ENCODE results near the gene EFS.
"Not testable (repeated sequence)": the region's sequence is repeated elsewhere in the genome, so short reads cannot be mapped to it uniquely, and the experiment has no call there.

The EFS gene

DNA sequence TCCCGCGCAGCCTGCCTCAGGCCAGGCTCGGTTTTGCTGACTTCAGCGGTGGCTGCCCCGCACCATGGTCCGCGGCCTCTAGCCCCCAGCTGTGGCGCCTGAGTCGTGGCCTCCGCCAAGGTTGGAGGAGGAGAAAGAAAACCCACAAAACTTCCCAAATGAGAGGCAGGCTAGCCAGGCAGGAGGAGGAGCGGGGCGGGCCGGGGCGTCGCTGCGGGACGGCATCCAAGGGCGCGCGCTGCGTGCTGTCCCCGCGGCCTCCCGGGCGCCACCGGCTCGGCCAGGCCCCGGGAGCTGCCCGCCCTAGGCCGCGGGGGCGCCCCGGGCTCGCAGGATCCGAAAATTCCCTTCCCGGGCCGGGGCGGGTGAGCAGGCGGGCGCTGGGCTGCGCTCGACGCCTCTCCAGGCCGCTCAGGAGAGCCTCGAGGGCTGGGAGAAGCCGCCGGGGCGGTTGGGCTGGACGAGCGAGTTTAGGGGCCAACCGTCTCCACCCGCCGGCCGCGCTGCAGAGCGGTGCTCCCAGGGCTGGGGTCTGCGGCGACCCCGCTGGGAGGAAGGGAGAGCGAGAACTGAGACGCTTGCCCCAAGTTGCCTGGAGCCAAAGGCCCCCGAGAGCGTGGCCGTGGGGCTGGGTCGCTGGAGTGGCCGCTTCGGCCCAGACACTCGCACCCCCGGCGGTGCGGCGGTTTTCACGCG lies at the start of gene EFS:
TSS of gene EFS (minus strand) at position 137 of the 696 bp plus-strand sequence. CDS start 147 bp downstream, outside the sequence.
- no peak for DNase-seq (ENCODE audit: low read depth in 2 of 2)

DNA sequence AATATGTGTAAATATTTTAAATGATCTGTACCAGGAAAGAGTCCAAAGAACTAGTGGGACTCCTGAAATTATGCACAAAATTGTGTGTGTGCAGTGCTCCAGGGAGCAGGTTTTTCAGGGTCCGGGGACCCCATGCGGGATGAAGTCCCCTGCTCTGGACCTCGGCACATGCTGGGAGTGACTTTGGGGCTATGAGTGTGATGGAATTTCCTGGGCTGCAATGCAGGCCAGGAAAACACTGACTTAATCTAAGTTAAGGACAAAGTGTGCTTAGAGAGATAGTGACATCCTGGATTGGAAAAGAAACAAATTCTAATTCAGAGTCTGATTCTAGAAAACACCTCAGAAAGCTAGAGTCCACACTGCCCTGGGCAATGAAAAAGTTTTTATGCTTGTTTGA lies 49.3 kb upstream of the EFS start:
- DNase-seq (ENCODE audit: low read depth in 2 of 2) = no peak

- no peak for DNase-seq (ENCODE audit: low read depth in 2 of 2)
These were observed 48.7 kb upstream of the EFS start for GRCh38 chr14:23413681-23414080.

DNA sequence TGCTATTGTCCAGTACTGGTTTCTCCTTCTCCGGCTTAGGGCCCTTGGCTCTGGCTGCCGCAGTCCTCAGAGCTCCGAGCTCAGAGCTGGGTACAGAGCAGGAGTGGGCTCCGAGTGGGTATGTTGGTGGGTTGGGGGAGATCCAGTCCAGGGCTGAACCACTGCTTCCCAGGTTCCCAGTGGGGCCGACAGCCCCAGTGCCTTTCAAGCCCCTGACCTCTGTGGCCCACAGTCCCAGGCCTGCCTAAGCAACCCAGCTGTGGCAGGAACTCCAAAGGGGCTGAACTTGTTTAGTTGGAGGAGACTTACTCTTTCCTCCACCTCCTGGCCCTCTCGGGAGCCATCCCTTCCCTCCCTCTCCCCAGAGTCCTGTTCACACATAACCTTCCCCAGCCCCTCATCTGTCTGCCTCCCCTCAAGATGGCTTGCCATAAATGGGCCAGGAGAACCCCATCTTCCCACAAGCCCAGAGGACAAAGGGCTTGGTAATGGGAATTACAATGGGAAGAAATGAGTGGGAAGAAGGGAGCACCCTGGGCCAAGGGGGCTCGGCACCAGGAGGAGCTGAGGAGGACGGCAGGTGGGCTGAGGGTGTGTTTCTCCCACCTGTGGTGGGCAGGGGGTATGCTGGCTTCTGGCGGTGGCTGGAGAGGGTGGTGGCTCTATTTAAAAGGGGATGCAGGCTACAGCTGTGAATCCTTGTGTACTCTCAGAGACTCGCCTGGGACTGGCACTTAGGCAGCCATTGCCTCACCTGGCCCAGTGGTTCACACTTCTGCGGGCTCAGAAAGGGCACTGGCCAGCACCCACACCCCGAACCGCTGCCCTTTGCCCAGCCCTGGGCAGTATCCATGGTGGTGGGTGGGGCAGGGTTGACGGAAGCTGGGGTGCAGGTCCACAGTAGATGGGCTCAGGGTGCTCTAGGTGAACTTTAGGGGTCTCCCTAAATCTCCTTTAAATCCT lies 46.9 kb upstream of the EFS start:
- no peak for DNase-seq (ENCODE audit: low read depth in 2 of 2)

GRCh38 chr14:23409966-23410635 lies 45.1 kb upstream of the EFS start:
- DNase-seq (ENCODE audit: low read depth in 2 of 2) = no peak

DNA sequence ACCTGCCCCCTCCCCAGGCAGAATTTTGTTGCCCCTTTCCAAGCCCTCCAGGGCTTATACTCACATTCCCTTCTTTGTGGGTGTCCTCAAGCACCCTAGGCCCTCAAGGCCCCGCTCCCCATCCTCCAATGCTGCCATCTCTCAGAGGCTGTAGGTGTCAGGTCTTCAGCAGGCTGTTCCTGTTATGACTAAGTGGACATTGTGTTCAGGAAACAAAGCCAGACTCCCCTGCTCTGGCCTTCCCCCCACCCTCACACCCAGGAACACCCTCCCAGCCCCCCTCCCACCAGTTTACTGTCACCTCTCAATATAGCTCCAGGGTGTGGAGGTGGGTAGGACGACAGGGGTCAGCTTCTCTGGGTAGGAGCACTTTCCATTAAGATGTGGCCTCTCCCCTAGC lies 44.5 kb upstream of the EFS start:
- no peak for DNase-seq (ENCODE audit: low read depth in 2 of 2)

DNA sequence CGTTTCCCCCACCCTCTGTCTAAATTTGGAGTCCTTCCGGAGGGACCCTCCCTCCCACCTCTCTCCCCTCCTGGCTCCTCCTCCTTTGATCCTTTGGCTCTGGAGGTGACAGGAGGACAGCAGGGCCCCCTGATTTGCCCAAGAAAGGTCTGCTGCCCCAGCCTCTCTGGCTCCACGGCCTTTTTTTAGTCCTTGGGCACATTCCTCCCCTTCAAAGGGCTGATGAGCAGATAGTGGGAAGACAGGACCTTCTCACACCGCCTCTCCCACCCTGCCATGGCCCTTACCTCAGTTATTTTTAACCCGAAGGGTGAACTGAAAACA lies 43.3 kb upstream of the EFS start:
- DNase-seq (ENCODE audit: low read depth in 2 of 2) = no peak

GRCh38 chr14:23407516-23408306 lies 42.7 kb upstream of the EFS start, which contains the start of gene MYH6:
MYH6 (minus strand) TSS chr14:23408273; CDS start chr14:23407223, 1,050 bp downstream.
- DNase-seq (ENCODE audit: low read depth in 2 of 2) = no peak

DNA sequence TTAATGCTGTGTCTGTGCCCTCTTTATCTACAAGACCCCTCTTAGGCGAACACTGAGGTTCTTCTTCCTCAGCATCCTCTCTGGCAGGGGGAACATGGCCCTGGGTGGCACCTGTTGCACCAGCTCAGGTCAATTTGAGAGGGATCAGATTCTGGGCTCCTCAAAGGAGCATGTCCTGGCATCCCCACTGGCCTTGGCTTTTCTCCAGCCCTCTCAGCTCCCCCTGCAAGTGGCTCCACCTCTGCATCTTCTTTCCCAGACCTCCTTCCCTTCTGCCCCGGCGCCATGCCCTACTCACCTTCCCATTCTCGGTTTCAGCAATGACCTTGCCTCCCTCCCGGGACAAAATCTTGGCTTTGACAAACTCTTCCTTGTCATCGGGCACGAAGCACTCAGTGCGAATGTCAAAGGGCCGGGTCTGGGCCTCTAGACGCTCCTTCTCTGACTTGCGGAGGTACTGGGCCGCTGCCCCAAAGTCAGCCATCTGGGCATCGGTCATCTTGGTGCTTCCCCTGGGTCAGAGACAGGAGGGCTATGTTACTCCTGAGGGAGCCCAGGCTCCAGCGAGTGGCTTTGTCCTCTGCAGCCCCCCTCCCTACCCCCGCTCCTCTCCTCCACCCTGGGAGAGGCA lies 41.9 kb upstream of the EFS start:
- DNase-seq (ENCODE audit: low read depth in 2 of 2) = no peak

GRCh38 chr14:23406244-23406643 lies 41.3 kb upstream of the EFS start:
- DNase-seq (ENCODE audit: low read depth in 2 of 2) = no peak

DNA sequence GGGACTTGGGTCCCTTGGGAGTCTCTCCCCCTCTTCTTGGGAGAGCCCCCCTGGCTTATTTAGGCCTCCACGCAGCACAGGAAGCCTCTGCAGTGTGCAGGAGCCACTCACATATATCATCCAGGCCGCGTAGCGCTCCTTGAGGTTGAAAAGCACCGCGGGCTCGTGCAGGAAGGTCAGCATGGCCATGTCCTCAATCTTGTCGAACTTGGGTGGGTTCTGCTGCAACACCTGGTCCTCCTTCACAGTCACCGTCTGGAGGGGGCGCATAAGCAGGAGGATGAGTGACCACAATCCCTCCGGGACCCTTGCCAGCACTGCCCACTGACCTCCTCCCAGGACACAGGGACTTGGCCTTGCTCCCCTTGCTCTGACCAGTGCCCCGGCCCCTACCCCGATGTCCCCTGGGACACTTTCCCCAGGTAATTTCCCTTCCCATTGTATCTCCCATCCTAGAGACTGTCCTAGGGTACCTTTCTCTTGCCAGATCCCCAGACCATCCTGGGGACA lies 40.6 kb upstream of the EFS start:
- no peak for DNase-seq (ENCODE audit: low read depth in 2 of 2)

- DNase-seq (ENCODE audit: low read depth in 2 of 2) = no peak
These were observed 40.1 kb upstream of the EFS start for GRCh38 chr14:23405096-23405495.

DNA sequence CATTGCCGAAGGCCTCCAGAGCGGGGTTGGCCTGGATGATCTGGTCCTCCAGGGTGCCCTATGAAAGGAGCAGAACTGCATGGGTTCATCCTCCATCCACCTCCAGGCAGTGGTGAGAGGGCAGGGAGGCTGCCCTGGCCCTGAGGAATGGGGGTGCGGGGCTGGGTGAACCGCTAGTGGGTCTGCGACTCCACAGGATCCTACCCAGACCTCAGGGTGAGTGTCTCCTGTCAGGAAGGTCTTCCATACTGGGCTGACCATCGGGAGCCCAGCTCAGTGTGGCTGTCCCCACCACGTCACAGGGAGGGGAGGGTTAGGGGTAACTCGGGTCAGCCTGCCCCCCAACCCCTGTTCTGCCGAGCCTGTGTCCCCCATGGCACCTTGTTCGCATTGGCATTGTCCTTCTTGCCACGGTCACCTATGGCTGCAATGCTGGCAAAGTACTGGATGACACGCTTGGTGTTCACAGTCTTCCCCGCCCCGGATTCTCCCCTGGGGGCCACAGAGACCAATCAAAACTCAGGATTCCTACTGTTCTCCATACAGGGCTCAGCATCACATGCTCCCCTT lies 39.4 kb upstream of the EFS start:
- no peak for DNase-seq (ENCODE audit: low read depth in 2 of 2)

DNA sequence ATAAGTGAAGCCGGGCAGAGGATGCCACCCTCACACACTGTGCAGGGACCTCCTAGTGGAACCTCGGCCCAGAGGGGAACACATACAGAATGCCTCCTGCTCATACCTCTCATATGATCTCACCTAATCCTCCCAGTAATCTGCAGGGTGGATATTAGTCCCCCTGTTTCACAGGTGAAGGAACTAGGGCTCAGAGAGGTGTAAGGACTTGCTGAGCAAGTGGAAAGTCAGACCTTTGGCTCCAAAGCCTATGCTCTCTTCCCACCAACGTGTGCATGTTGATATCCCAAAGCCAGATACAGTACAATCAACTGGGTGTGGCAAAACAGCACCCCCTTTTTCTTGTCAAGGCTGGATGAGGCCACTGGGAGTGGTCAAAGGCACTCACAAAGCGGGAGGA lies 38.9 kb upstream of the EFS start:
- no peak for DNase-seq (ENCODE audit: low read depth in 2 of 2)

DNA sequence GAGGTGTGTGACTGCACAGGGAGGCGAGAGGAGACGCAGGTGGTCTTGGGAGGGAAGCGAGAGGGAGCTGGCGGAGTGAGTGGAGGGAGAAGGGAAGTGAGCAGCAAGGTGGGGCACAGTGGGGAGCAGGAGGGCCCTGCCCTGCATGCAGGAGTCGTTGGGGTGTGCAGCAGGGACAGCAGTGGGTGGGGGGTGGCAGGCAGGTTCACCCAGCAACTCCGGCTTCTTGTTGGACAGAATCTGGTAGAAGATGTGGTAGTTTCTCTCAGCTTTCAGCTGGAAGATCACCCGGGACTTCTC lies 38.1 kb upstream of the EFS start:
- no peak for DNase-seq (ENCODE audit: low read depth in 2 of 2)

DNA sequence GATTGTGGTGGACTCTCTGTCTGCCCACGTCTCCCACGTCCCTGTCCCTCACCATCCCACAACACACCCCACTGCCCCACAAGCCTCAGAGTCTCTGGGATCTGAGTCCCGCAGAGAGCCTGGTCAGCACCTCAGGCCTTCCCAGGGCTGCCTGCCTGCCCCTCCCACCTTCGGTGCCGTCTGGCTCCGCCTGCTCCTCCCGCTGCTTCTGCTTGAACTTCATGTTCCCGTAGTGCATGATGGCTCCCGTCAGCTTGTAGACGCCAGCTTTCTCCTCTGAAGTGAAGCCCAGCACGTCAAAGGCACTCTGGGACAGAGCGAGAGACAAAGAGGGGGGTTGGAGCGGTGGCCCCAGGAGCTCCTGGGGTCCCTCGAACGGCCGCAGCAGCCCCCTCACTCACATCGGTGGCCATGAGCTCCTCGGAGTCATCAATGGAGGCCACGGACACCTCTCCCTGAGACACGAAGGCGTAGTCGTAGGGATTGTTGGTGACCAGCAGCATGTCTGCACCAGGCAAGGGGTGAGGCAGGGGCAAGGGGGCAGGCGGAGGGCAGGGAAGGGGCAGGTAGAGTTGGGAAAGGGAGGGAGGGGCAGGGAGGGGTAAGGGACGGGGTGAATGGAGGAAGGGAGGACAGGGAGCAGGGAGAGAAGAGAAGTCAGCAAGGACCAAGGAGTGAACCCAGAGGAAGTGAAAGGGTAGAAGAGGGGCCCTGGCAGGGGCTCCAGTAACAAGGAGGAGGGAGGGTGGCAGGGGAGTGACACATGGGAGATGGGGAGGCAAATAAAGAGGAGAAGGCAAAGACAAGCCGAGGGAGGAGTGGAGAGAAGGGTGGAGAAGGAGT lies 37.5 kb upstream of the EFS start:
- DNase-seq (ENCODE audit: low read depth in 2 of 2) = no peak

- no peak for DNase-seq (ENCODE audit: low read depth in 2 of 2)
These were observed 36.3 kb upstream of the EFS start for GRCh38 chr14:23401291-23401690.

DNA sequence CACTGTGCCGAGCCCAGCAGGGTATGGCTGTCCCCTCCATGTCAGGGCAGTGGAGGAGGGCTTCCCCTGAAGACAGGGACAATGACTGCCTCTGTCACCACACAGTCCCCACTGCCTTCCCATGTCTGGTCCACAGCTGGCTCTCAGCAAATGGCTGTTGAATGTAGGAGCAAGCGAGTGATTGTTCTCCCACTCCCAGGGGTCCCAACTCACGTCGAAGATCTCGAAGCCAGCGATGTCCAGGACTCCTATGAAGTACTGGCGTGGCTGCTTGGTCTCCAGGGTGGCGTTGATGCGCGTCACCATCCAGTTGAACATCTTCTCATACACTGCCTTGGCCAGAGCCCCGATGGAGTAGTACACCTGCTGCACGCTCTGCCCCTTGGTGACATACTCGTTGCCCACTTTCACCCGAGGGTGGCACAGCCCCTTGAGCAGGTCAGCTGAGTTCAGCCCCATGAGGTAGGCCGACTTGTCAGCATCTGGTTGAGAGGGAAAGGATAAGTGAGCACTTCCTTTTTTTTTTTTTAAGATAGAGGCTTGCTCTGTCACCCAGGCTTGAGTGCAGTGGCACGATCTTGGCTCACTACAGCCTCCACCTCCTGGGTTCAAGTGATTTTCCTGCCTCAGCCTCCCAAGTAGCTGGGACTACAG lies 35.7 kb upstream of the EFS start:
- DNase-seq (ENCODE audit: low read depth in 2 of 2) = not testable (repeated sequence)

GRCh38 chr14:23399591-23399990 lies 34.6 kb upstream of the EFS start:
- DNase-seq (ENCODE audit: low read depth in 2 of 2) = no peak

Data from stimulated activated CD8-positive, alpha-beta memory T cell treated with anti-CD3 and anti-CD28 coated beads, Interleukin-7, amount 100 ng/mL, for 4 hours (primary cell).